H9 (cell line): ENCODE data around the gene PCNX2. TPM values are rescaled to one million over a fixed set of nuclear protein-coding genes. Genes with fewer than 3 reads are reported as not detected.

Experiments used
- DNase-seq: peaks from one replicate; pipeline ENCODE4 v3.0.0-alpha.2; 2017
- H2AFZ ChIP-seq: one replicate; pipeline ENCODE4 v1.6.1; 2013; ENCODE audit warnings: mild to moderate bottlenecking, low read length, control low read depth, moderate library complexity
- H2AK5ac ChIP-seq: 2 replicates; pipeline ENCODE4 v1.6.1; 2013; ENCODE audit warnings: low read length, control low read depth, mixed read lengths; ENCODE audit not compliant: insufficient read length
- H2BK120ac ChIP-seq: one replicate; pipeline ENCODE4 v1.6.1; 2013; ENCODE audit warnings: low read depth, mild to moderate bottlenecking, low read length, control low read depth, inconsistent platforms; ENCODE audit not compliant: poor library complexity, severe bottlenecking
- H2BK12ac ChIP-seq: 2 replicates; pipeline ENCODE4 v1.6.1; 2013; ENCODE audit warnings: low read length, control low read depth, mixed read lengths, low read depth; ENCODE audit not compliant: insufficient read length
- H2BK15ac ChIP-seq: 2 replicates; pipeline ENCODE4 v1.6.1; 2013; ENCODE audit warnings: low read depth, low read length, control low read depth
- H2BK20ac ChIP-seq: one replicate; pipeline ENCODE4 v1.6.1; 2013; ENCODE audit warnings: low read depth, mild to moderate bottlenecking, low read length, control low read depth, inconsistent platforms; ENCODE audit not compliant: poor library complexity, severe bottlenecking
- H2BK5ac ChIP-seq: 2 replicates; pipeline ENCODE4 v1.6.1; 2013; ENCODE audit warnings: low read length, control low read depth, mixed read lengths; ENCODE audit not compliant: insufficient read length
- H3K14ac ChIP-seq: 2 replicates; pipeline ENCODE4 v1.6.1; 2013; ENCODE audit warnings: low read length, control low read depth; ENCODE audit not compliant: insufficient read depth
- H3K18ac ChIP-seq: 2 replicates; pipeline ENCODE4 v1.6.1; 2013; ENCODE audit warnings: low read depth, mild to moderate bottlenecking, mixed read lengths, low read length, control low read depth; ENCODE audit not compliant: insufficient read length
- H3K23ac ChIP-seq: 2 replicates; pipeline ENCODE4 v1.6.1; 2013; ENCODE audit warnings: low read length, control low read depth, mixed read lengths, low read depth; ENCODE audit not compliant: insufficient read length
- H3K23me2 ChIP-seq: 2 replicates; pipeline ENCODE4 v1.6.1; 2013; ENCODE audit warnings: low read depth, mild to moderate bottlenecking, mixed read lengths, low read length, control low read depth; ENCODE audit not compliant: insufficient read length, poor library complexity, severe bottlenecking
- H3K27ac ChIP-seq: 2 replicates; pipeline ENCODE4 v1.5.1; 2013; ENCODE audit warnings: low read length, control low read depth, mixed read lengths, low read depth; ENCODE audit not compliant: insufficient read length
- H3K27me3 ChIP-seq: 2 replicates; pipeline ENCODE4 v1.6.1; 2013; ENCODE audit warnings: low read length, control low read depth, inconsistent platforms; ENCODE audit not compliant: insufficient read depth
- H3K4ac ChIP-seq: 2 replicates; pipeline ENCODE4 v1.6.1; 2013; ENCODE audit warnings: low read depth, mild to moderate bottlenecking, control low read depth, inconsistent platforms, low read length, moderate library complexity
- H3K4me1 ChIP-seq: 2 replicates; pipeline ENCODE4 v1.6.1; 2013; ENCODE audit warnings: low read length, control low read depth, inconsistent platforms; ENCODE audit not compliant: insufficient read depth
- H3K4me2 ChIP-seq: 2 replicates; pipeline ENCODE4 v1.6.1; 2013; ENCODE audit warnings: low read length, control low read depth, mixed read lengths; ENCODE audit not compliant: insufficient read length, insufficient read depth
- H3K56ac ChIP-seq: 2 replicates; pipeline ENCODE4 v1.6.1; 2013; ENCODE audit warnings: low read depth, mild to moderate bottlenecking, mixed read lengths, low read length, control low read depth; ENCODE audit not compliant: insufficient read length
- H3K79me1 ChIP-seq: 2 replicates; pipeline ENCODE4 v1.6.1; 2013; ENCODE audit warnings: low read depth, mild to moderate bottlenecking, moderate library complexity, low read length, control low read depth, inconsistent platforms; ENCODE audit not compliant: insufficient read depth, poor library complexity, severe bottlenecking
- H3K79me2 ChIP-seq: 2 replicates; pipeline ENCODE4 v1.6.1; 2013; ENCODE audit warnings: low read length, control low read depth, inconsistent platforms; ENCODE audit not compliant: insufficient read depth
- H3K9ac ChIP-seq: 2 replicates; pipeline ENCODE4 v1.6.1; 2013; ENCODE audit warnings: low read length, control low read depth, mixed read lengths; ENCODE audit not compliant: insufficient read length; ENCODE audit errors: extremely low read depth
- H3K9me3 ChIP-seq: one replicate; pipeline ENCODE4 v1.6.1; 2013; ENCODE audit warnings: low read depth, low read length, inconsistent platforms; ENCODE audit not compliant: control insufficient read depth
- H3T11ph ChIP-seq: one replicate; pipeline ENCODE4 v1.6.1; 2013; ENCODE audit warnings: mild to moderate bottlenecking, low read length, control low read depth, inconsistent platforms
- H4K20me1 ChIP-seq: one replicate; pipeline ENCODE4 v1.6.1; 2013; ENCODE audit not compliant: control insufficient read depth, insufficient read length, insufficient read depth
- H4K5ac ChIP-seq: 2 replicates; pipeline ENCODE4 v1.6.1; 2013; ENCODE audit warnings: low read depth, mild to moderate bottlenecking, mixed read lengths, low read length, control low read depth; ENCODE audit not compliant: insufficient read length
- H4K8ac ChIP-seq: replicated peaks from 2 replicates; pipeline ENCODE4 v1.6.1; 2013; ENCODE audit warnings: low read length, control low read depth, mixed read lengths, low read depth; ENCODE audit not compliant: insufficient read length
- H4K91ac ChIP-seq: 2 replicates; pipeline ENCODE4 v1.6.1; 2013; ENCODE audit warnings: low read depth, mild to moderate bottlenecking, moderate library complexity, mixed read lengths, low read length, control low read depth; ENCODE audit not compliant: insufficient read length
- H3K27ac Mint-ChIP-seq, 3 experiments: 2 replicates in 2 of 3; 3 replicates in 1 of 3; pipeline ENCODE4 v1.8.0; 2020 to 2021; ENCODE audit warnings: mixed read lengths in 3 of 3, mild to moderate bottlenecking in 1 of 3, moderate library complexity in 1 of 3
- H3K27me3 Mint-ChIP-seq: 2 replicates; pipeline ENCODE4 v1.8.0; 2021; ENCODE audit warnings: low read depth, mild to moderate bottlenecking, moderate library complexity, mixed read lengths
- H3K36me3 Mint-ChIP-seq, 3 experiments: 2 replicates in 2 of 3; 3 replicates in 1 of 3; pipeline ENCODE4 v1.8.0; 2020 to 2021; ENCODE audit warnings: low read depth in 3 of 3, mixed read lengths in 3 of 3; ENCODE audit not compliant: insufficient read depth in 1 of 3
- H3K4me1 Mint-ChIP-seq, 2 experiments: 2 replicates each; pipeline ENCODE4 v1.8.0; 2020; ENCODE audit warnings: mixed read lengths in 2 of 2
- H3K4me3 Mint-ChIP-seq, 2 experiments: 2 replicates in 1 of 2; 3 replicates in 1 of 2; pipeline ENCODE4 v1.8.0; 2020 to 2021; ENCODE audit warnings: mild to moderate bottlenecking in 2 of 2, mixed read lengths in 2 of 2, moderate library complexity in 1 of 2
- H3K9me3 Mint-ChIP-seq, 2 experiments: 2 replicates in 1 of 2; 3 replicates in 1 of 2; pipeline ENCODE4 v1.8.0; 2020; ENCODE audit warnings: mild to moderate bottlenecking in 2 of 2, mixed read lengths in 2 of 2, moderate library complexity in 1 of 2
- WGBS: extraction: QIAGEN DNeasy Blood & Tissue Kit; methylation state at CpG from one replicate; pipeline ENCODE4 v1.1.7; 2013; ENCODE audit warnings: missing lambda C conversion rate, low lambda C conversion rate, mixed read lengths; ENCODE audit not compliant: insufficient read length; ENCODE audit errors: extremely low coverage; 5-methylcytosine and 5-hydroxymethylcytosine counted together
- total RNA-seq: library from RNA; stranded (reverse); gene quantifications from 2 replicates; pipeline ENCODE4 v1.2.1, GENCODE V29; 2021
- TF ChIP-seq, protein P1 (sequence below): fragments of 200-600 bp; sonication (generic); conservative IDR thresholded peaks from 3 replicates; pipeline ENCODE4 v1.8.0; 2021; ENCODE audit warnings: antibody characterized with exemption, mild to moderate bottlenecking

Gene PCNX2
- total RNA-seq, 1 experiment from 2014 or later: 45.1 TPM

DNA sequence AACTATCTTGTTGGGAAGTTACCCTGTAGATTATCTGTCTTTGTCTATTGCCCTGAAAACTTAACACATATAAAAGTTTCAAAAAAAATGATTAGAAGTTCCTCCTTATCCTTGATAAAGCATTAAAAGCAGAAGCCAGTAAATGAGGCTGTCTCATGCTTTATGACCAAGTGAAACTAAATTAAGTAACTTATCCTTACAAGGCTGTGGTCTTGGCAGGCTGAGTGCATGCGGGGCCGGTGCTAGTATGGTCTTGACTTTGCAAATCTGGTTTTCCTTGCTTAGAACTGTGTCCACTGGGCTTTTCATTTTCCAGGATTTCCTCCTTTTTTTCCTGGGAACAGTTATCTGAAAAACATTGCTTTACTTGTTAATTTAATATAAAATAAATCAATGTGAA is 43.1 kb downstream of the PCNX2 start:
- Histone ChIP-seq H2BK20ac (no peak overlapping the region), H3T11ph (no peak overlapping the region), H3K79me1 (peaks cover 5% of the 10 kb centered on the region), H4K5ac (no peak overlapping the region), H3K14ac (no peak overlapping the region), H2AFZ (no peak overlapping the region), H3K18ac (no peak overlapping the region), H3K23me2 (no peaks in the 10 kb centered on the region), H2AK5ac (no peak overlapping the region), H2BK15ac (no peak overlapping the region), H3K56ac (no peak overlapping the region), H3K27me3 (no peaks in the 10 kb centered on the region), H4K91ac (no peak overlapping the region), H2BK12ac (no peak overlapping the region), H3K4me1 (no peaks in the 10 kb centered on the region), H2BK5ac (no peak overlapping the region), H3K79me2 (peaks cover 4% of the 10 kb centered on the region; the same call in 1 of the 2 replicates), H4K20me1 (no peaks in the 10 kb centered on the region), H3K9me3 (no peaks in the 10 kb centered on the region), H2BK120ac (no peak overlapping the region), H3K4ac (no peak overlapping the region), H4K8ac (no peak overlapping the region), H3K9ac (no peak overlapping the region), H3K23ac (no peak overlapping the region), H3K4me2 (no peak overlapping the region), H3K27ac (no peak overlapping the region)
- TF ChIP-seq, protein P1, sequence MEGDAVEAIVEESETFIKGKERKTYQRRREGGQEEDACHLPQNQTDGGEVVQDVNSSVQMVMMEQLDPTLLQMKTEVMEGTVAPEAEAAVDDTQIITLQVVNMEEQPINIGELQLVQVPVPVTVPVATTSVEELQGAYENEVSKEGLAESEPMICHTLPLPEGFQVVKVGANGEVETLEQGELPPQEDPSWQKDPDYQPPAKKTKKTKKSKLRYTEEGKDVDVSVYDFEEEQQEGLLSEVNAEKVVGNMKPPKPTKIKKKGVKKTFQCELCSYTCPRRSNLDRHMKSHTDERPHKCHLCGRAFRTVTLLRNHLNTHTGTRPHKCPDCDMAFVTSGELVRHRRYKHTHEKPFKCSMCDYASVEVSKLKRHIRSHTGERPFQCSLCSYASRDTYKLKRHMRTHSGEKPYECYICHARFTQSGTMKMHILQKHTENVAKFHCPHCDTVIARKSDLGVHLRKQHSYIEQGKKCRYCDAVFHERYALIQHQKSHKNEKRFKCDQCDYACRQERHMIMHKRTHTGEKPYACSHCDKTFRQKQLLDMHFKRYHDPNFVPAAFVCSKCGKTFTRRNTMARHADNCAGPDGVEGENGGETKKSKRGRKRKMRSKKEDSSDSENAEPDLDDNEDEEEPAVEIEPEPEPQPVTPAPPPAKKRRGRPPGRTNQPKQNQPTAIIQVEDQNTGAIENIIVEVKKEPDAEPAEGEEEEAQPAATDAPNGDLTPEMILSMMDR: no peak
- Mint-ChIP-seq H3K4me1 (peaks cover 10 to 13% of the 10 kb centered on the region in 2 experiments), H3K27ac (no peak overlapping the region), H3K27me3 (no peaks in the 10 kb centered on the region), H3K36me3 (peaks cover 40 to 63% (median 41%) of the 10 kb centered on the region in 3 experiments; a peak in 6 of 7 replicates), H3K4me3 (no peak overlapping the region), H3K9me3 (no peaks in the 10 kb centered on the region)
- WGBS: no CpG with 5 or more reads among the region's 2 CpGs
- no peak for DNase-seq
